HG03469 (cell line): ENCODE results near the gene PIAS4.

ENCODE experiments used
- ATAC-seq: cut with Tn5 transposase; IDR thresholded peaks from one replicate; pipeline ENCODE4 v1.9.1; 2021; ENCODE audit warnings: mild to moderate bottlenecking, moderate library complexity, moderate number of reproducible peaks; ENCODE audit not compliant: unreplicated experiment

The PIAS4 gene

GRCh38 chr19:4038661-4039423 lies 31.3 kb downstream of the PIAS4 start:
- ATAC-seq: no peak

- no peak for ATAC-seq
Observed at GRCh38 chr19:4042064-4042730, 34.7 kb downstream of the PIAS4 start.

GRCh38 chr19:4042731-4043082 lies 35.2 kb downstream of the PIAS4 start:
- no peak for ATAC-seq

GRCh38 chr19:4043401-4043800 lies 35.9 kb downstream of the PIAS4 start:
- no peak for ATAC-seq

GRCh38 chr19:4043966-4044715 lies 36.6 kb downstream of the PIAS4 start:
- ATAC-seq: no peak

- no peak for ATAC-seq
Observed at GRCh38 chr19:4044990-4045465, 37.5 kb downstream of the PIAS4 start.

GRCh38 chr19:4045597-4046361 lies 38.2 kb downstream of the PIAS4 start:
- no peak for ATAC-seq

GRCh38 chr19:4046362-4046691 lies 38.8 kb downstream of the PIAS4 start:
- no peak for ATAC-seq

GRCh38 chr19:4046946-4047683 lies 39.6 kb downstream of the PIAS4 start:
- no peak for ATAC-seq

- no peak for ATAC-seq
Observed at GRCh38 chr19:4049432-4049831, 41.9 kb downstream of the PIAS4 start.

GRCh38 chr19:4051175-4052101 lies 43.9 kb downstream of the PIAS4 start:
- no peak for ATAC-seq

- no peak for ATAC-seq
Observed at GRCh38 chr19:4052114-4052992, 44.8 kb downstream of the PIAS4 start.

GRCh38 chr19:4052993-4053422 lies 45.5 kb downstream of the PIAS4 start:
- no peak for ATAC-seq

GRCh38 chr19:4053423-4054324 lies 46.1 kb downstream of the PIAS4 start:
- no peak for ATAC-seq

- ATAC-seq: no peak
Observed at GRCh38 chr19:4054441-4055208, 47.1 kb downstream of the PIAS4 start.

- ATAC-seq: no peak
Observed at GRCh38 chr19:4055209-4055552, 47.6 kb downstream of the PIAS4 start.
